Liver (tissue), 9 donors: Measurements from ENCODE around the gene ADGRG2. TPM values are rescaled to one million over a fixed set of nuclear protein-coding genes. Genes with fewer than 3 reads are reported as not detected.
A peak's percentile ranks its signal among the peaks of the same experiment; 100 is the strongest.

ENCODE experiments used
- DNase-seq: peaks from one replicate; pipeline ENCODE4 v3.0.0-alpha.2; 2017; ENCODE audit warnings: low spot score
- H3K27ac ChIP-seq, 2 donors: one replicate each; pipeline ENCODE4 v1.7.0; 2013; ENCODE audit warnings: inconsistent platforms in 2 of 2, low read length in 2 of 2, control low read depth in 1 of 2, low read depth in 1 of 2, mild to moderate bottlenecking in 1 of 2
- H3K27me3 ChIP-seq, 4 donors: one replicate each; pipeline versions ENCODE4 v1.6.1 to v1.7.0; 2013; ENCODE audit warnings: low read length in 3 of 4, inconsistent platforms in 1 of 4, mild to moderate bottlenecking in 1 of 4, moderate library complexity in 1 of 4; ENCODE audit not compliant: control insufficient read depth in 4 of 4, insufficient read depth in 4 of 4
- H3K36me3 ChIP-seq, 4 donors: one replicate each; pipeline versions ENCODE4 v1.6.1 to v1.7.0; 2013; ENCODE audit warnings: low read length in 3 of 4, mild to moderate bottlenecking in 3 of 4, low read depth in 1 of 4, moderate library complexity in 1 of 4; ENCODE audit not compliant: control insufficient read depth in 4 of 4, insufficient read depth in 3 of 4
- H3K4me1 ChIP-seq, 4 donors: one replicate each; pipeline versions ENCODE4 v1.6.1 to v1.7.0; 2013; ENCODE audit warnings: low read length in 3 of 4, mild to moderate bottlenecking in 3 of 4, moderate library complexity in 1 of 4; ENCODE audit not compliant: control insufficient read depth in 4 of 4, insufficient read depth in 4 of 4
- H3K4me3 ChIP-seq, 3 donors: one replicate each; pipeline versions ENCODE4 v1.6.1 to v1.7.0; 2013; ENCODE audit warnings: low read length in 3 of 3, control low read depth in 1 of 3, low read depth in 1 of 3, mild to moderate bottlenecking in 1 of 3
- H3K9ac ChIP-seq, 2 donors: one replicate each; pipeline ENCODE4 v1.7.0; 2013; ENCODE audit warnings: low read length in 2 of 2, mild to moderate bottlenecking in 2 of 2, moderate library complexity in 2 of 2, control low read depth in 1 of 2, low read depth in 1 of 2
- H3K9me3 ChIP-seq, 4 donors: one replicate each; pipeline versions ENCODE4 v1.6.1 to v1.7.0; 2013; ENCODE audit warnings: low read length in 3 of 4; ENCODE audit not compliant: control insufficient read depth in 4 of 4
- FOXA1 ChIP-seq: IDR thresholded peaks from 2 replicates; pipeline ENCODE4 v1.6.1; 2016; ENCODE audit warnings: antibody characterized with exemption
- FOXA2 ChIP-seq: IDR thresholded peaks from 2 replicates; pipeline ENCODE4 v1.6.1; 2016; ENCODE audit warnings: antibody characterized with exemption
- HNF4A ChIP-seq, 2 donors: conservative IDR thresholded peaks; 2 replicates each; pipeline ENCODE4 v1.6.1; 2016; ENCODE audit warnings: antibody characterized with exemption in 2 of 2, mild to moderate bottlenecking in 2 of 2
- JUND ChIP-seq, 2 donors: IDR thresholded peaks; 2 replicates each; pipeline ENCODE4 v1.6.1; 2016; ENCODE audit warnings: antibody characterized with exemption in 2 of 2
- RXRA ChIP-seq, 2 donors: IDR thresholded peaks; 2 replicates each; pipeline ENCODE4 v1.6.1; 2017 to 2018; ENCODE audit warnings: antibody characterized with exemption in 2 of 2, mild to moderate bottlenecking in 1 of 2
- SP1 ChIP-seq: IDR thresholded peaks from 2 replicates; pipeline ENCODE4 v1.6.1; 2018; ENCODE audit warnings: antibody characterized with exemption, mild to moderate bottlenecking
- TAF1 ChIP-seq: conservative IDR thresholded peaks from 2 replicates; pipeline ENCODE4 v1.6.1; 2016; ENCODE audit warnings: antibody characterized with exemption, mild to moderate bottlenecking
- YY1 ChIP-seq: IDR thresholded peaks from 2 replicates; pipeline ENCODE4 v1.6.1; 2016; ENCODE audit warnings: antibody characterized with exemption, mild to moderate bottlenecking
- WGBS: extraction: QIAGEN DNeasy Blood & Tissue Kit; methylation state at CpG from one replicate; pipeline ENCODE4 v1.1.7; 2013; 5-methylcytosine and 5-hydroxymethylcytosine counted together
- polyA plus RNA-seq, 2 donors: library from polyadenylated mRNA; stranded (reverse) in 1 of 2; unstranded in 1 of 2; fragments of 200-250 nt in 1 of 2; fragments of >200 nt in 1 of 2; fragmentation: Nextera tagmentation in 1 of 2; extraction: Ambion mirVana in 1 of 2; gene quantifications; one replicate each; pipeline versions ENCODE4 v1.2.1 to v1.2.3, GENCODE V29; 2013 to 2015
- total RNA-seq, 2 donors: library from RNA; depleted of rRNA; stranded (reverse); fragments of >200 nt; gene quantifications; one replicate each; pipeline ENCODE4 v1.2.3, GENCODE V29; 2014
- TF ChIP-seq, protein P1 (sequence below): IDR thresholded peaks from 2 replicates; pipeline ENCODE4 v1.6.1; 2016; ENCODE audit warnings: antibody characterized with exemption
- TF ChIP-seq, protein P2 (sequence below): IDR thresholded peaks from 2 replicates; pipeline ENCODE4 v1.6.1; 2016; ENCODE audit warnings: antibody characterized with exemption
- TF ChIP-seq, protein P3 (sequence below): fragments of 150-350 bp; IDR thresholded peaks from 2 replicates; pipeline ENCODE4 v1.5.1; 2017; ENCODE audit warnings: improper control_type of control experiment, low read depth, low read length; ENCODE audit not compliant: missing input control
- TF ChIP-seq, protein P4 (sequence below): IDR thresholded peaks from 2 replicates; pipeline ENCODE4 v1.6.1; 2016; ENCODE audit warnings: antibody characterized with exemption, mild to moderate bottlenecking
- donor health status: healthy.
- donor health status: healthy.
- donor health status: healthy.
- donor health status: healthy.
- donor health status: healthy.

ADGRG2 gene
- total and polyA plus RNA-seq, 4 donors: 0.08 to 0.45 (median 0.24) TPM; not detected in 1

DNA sequence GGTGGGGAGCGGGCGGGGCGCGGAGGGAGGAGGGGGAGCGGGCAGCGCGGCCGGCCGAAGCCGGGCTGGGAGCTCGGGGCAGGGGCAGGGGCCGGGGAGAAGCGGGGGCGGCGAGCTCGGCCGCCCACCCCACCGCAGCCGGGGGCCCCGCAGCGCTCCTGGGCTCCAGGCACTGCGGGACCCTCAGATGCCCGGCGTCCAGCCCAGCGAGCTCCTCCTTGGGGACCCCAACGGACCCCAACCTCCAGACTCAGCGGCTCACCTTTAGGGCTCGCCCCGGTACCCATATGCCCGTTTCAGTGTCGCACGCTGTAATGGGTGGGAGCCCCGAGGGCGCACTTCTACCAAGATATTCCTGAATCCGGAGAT lies 357 bp upstream of the ADGRG2 start:
- WGBS: 2% methylated on average over 35 of the region's 35 CpGs
- Histone ChIP-seq H3K27ac (no peak overlapping the region), H3K9me3 (no peaks in the 10 kb centered on the region), H3K9ac (no peak overlapping the region), H3K4me1 (peaks cover 1 to 12% (median 6%) of the 10 kb centered on the region in 4 donors), H3K36me3 (no peaks in the 10 kb centered on the region), H3K4me3 (peak overlapping the region in 1 of 3 donors; percentile 64), H3K27me3 (peaks cover 0 to 12% (median 0%) of the 10 kb centered on the region in 4 donors)
- TF ChIP-seq FOXA1 (no peak), SP1 (no peak), HNF4A (conservative IDR thresholded peaks at IDR 0.05) (no peak), FOXA2 (no peak), TAF1 (no peak)
- TF ChIP-seq, protein P1, sequence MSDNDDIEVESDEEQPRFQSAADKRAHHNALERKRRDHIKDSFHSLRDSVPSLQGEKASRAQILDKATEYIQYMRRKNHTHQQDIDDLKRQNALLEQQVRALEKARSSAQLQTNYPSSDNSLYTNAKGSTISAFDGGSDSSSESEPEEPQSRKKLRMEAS: no peak
- TF ChIP-seq, protein P2, sequence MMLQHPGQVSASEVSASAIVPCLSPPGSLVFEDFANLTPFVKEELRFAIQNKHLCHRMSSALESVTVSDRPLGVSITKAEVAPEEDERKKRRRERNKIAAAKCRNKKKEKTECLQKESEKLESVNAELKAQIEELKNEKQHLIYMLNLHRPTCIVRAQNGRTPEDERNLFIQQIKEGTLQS: no peak
- TF ChIP-seq, protein P3, sequence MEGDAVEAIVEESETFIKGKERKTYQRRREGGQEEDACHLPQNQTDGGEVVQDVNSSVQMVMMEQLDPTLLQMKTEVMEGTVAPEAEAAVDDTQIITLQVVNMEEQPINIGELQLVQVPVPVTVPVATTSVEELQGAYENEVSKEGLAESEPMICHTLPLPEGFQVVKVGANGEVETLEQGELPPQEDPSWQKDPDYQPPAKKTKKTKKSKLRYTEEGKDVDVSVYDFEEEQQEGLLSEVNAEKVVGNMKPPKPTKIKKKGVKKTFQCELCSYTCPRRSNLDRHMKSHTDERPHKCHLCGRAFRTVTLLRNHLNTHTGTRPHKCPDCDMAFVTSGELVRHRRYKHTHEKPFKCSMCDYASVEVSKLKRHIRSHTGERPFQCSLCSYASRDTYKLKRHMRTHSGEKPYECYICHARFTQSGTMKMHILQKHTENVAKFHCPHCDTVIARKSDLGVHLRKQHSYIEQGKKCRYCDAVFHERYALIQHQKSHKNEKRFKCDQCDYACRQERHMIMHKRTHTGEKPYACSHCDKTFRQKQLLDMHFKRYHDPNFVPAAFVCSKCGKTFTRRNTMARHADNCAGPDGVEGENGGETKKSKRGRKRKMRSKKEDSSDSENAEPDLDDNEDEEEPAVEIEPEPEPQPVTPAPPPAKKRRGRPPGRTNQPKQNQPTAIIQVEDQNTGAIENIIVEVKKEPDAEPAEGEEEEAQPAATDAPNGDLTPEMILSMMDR: no peak
- TF ChIP-seq, protein P4, sequence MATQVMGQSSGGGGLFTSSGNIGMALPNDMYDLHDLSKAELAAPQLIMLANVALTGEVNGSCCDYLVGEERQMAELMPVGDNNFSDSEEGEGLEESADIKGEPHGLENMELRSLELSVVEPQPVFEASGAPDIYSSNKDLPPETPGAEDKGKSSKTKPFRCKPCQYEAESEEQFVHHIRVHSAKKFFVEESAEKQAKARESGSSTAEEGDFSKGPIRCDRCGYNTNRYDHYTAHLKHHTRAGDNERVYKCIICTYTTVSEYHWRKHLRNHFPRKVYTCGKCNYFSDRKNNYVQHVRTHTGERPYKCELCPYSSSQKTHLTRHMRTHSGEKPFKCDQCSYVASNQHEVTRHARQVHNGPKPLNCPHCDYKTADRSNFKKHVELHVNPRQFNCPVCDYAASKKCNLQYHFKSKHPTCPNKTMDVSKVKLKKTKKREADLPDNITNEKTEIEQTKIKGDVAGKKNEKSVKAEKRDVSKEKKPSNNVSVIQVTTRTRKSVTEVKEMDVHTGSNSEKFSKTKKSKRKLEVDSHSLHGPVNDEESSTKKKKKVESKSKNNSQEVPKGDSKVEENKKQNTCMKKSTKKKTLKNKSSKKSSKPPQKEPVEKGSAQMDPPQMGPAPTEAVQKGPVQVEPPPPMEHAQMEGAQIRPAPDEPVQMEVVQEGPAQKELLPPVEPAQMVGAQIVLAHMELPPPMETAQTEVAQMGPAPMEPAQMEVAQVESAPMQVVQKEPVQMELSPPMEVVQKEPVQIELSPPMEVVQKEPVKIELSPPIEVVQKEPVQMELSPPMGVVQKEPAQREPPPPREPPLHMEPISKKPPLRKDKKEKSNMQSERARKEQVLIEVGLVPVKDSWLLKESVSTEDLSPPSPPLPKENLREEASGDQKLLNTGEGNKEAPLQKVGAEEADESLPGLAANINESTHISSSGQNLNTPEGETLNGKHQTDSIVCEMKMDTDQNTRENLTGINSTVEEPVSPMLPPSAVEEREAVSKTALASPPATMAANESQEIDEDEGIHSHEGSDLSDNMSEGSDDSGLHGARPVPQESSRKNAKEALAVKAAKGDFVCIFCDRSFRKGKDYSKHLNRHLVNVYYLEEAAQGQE: no peak
- no peak for DNase-seq

DNA sequence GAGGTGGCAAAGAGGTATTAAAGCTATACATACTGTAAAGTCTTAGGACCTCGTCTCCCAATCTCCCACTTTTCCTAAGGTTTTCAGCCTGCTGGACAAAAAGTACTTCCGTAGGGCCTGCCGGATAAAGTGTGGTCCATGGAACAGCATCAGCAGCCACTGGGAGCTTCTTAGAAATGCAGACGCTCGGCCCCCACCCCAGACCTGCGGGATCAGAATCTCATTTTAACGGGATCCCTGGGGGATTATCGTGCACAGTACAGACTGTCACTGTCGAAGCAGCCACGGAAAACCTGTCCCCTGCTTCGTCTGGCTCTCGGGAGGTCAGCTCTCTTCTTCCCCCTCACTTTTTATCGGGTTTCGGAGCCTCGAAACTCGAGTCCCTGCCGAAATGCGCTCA lies 802 bp downstream of the ADGRG2 start:
- Histone ChIP-seq H3K9ac (no peak overlapping the region), H3K4me3 (peak overlapping the region in 1 of 3 donors; percentile 64), H3K9me3 (no peaks in the 10 kb centered on the region), H3K27me3 (peaks cover 0 to 12% (median 0%) of the 10 kb centered on the region in 4 donors), H3K36me3 (no peaks in the 10 kb centered on the region), H3K4me1 (peaks cover 1 to 12% (median 6%) of the 10 kb centered on the region in 4 donors), H3K27ac (no peak overlapping the region)
- no peak for TF ChIP-seq JUND (IDR thresholded peaks at IDR 0.05)
- no peak for TF ChIP-seq FOXA1
- 6% methylated on average over 18 of the region's 18 CpGs for WGBS
- DNase-seq: no peak

DNA sequence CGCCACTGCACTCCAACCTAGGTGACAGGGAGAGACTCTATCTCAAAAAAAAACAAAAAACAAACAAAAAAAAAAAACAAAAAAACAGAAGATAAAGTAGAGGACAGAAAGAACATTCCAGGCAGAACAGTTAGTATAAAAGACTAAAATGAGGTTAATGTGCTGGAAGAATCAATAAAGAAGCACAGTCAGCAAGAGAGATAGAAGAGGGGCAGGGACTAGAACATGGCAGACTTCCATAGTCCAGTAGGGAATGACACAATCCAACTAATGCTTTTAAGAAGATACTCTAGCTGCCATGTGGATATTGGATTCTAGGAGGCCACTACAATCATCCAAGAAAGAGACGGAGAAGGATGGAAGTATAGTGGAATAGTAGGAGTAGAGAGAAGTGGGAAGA lies 11.6 kb downstream of the ADGRG2 start:
- Histone ChIP-seq H3K9ac (no peak overlapping the region), H3K4me1 (no peaks in the 10 kb centered on the region), H3K27ac (no peak overlapping the region), H3K9me3 (no peaks in the 10 kb centered on the region), H3K27me3 (peaks cover 0 to 3% (median 0%) of the 10 kb centered on the region in 4 donors), H3K36me3 (no peaks in the 10 kb centered on the region), H3K4me3 (no peak overlapping the region)
- no peak for TF ChIP-seq YY1
- TF ChIP-seq JUND (IDR thresholded peaks at IDR 0.05): no peak
- no peak for TF ChIP-seq FOXA1
- TF ChIP-seq, protein P1: no peak
- TF ChIP-seq, protein P3: no peak
- no peak for TF ChIP-seq SP1
- peak in 1 of 2 donors; percentile 12 for TF ChIP-seq RXRA (IDR thresholded peaks at IDR 0.05)
- TF ChIP-seq HNF4A (conservative IDR thresholded peaks at IDR 0.05): peak in 1 of 2 donors; percentile 14
- DNase-seq: no peak
- WGBS: 82% methylated on average over 2 of the region's 2 CpGs
